ENCODE data around the gene PNPLA7. TPM values are rescaled to one million over a fixed set of nuclear protein-coding genes. Genes with fewer than 3 reads are reported as not detected.
"Not testable (repeated sequence)": the region's sequence is repeated elsewhere in the genome, so short reads cannot be mapped to it uniquely, and the experiment has no call there.

Gene PNPLA7
- total and polyA plus RNA-seq, 3 experiments from 2014 or later, result 0.79 to 2.4 (median 2.0) TPM

DNA sequence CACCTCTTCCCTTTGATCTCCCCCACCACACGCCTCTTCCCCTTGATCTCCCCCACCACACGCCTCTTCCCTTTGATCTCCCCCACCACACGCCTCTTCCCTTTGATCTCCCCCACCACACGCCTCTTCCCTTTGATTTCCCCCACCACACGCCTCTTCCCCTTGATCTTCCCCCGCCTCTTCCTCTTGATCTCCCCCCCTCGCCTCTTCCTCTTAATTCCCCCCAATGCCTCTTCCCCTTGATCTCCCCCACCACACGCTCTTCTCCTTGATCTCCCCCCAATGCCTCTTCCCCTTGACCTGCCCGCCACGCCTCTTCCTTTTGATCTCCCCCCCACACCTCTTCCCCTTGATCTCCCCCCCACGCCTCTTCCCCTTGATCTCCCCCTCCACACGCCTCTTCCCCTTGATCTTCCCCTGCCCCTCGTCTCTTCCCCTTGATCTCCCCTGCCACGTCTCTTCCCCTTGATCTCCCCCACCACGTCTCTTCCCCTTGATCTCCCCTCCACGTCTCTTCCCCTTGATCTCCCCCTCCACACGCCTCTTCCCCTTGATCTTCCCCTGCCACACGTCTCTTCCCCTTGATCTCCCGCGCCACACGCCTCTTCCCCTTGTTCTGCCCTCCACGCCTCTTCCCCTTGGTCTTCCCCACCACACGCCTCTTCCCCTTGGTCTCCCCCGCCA lies 99.5 kb downstream of the PNPLA7 start:
- peaks cover 54% of the 10 kb centered on the region for H3K4me1 ChIP-seq (ENCODE audit: insufficient read depth, low read length)
- peaks cover 25 to 36% (median 32%) of the 10 kb centered on the region in 3 donors for H3K4me1 Mint-ChIP-seq
- H3K4me3 Mint-ChIP-seq, result peak overlapping the region in 5 of 7 donors; percentile 8 to 88 (median 66)
- H3K36me3 ChIP-seq (ENCODE audit: insufficient read depth, low read length); H3K27ac ChIP-seq (ENCODE audit: low read depth, low read length); H3K27me3 Mint-ChIP-seq; H3K36me3 Mint-ChIP-seq; H3K9me3 ChIP-seq (ENCODE audit: low read length); H3K9me3 Mint-ChIP-seq; POLR2A ChIA-PET; CTCF ChIA-PET; H3K4me3 ChIP-seq (ENCODE audit: low read length); H3K27me3 ChIP-seq (ENCODE audit: insufficient read depth, low read length, poor library complexity, severe bottlenecking): not testable (repeated sequence)
- peak overlapping the region in 7 of 8 donors; percentile 30 to 95 (median 84) for H3K27ac Mint-ChIP-seq
- DNase-seq, result peak; percentile 28 to 79 (median 70)

DNA sequence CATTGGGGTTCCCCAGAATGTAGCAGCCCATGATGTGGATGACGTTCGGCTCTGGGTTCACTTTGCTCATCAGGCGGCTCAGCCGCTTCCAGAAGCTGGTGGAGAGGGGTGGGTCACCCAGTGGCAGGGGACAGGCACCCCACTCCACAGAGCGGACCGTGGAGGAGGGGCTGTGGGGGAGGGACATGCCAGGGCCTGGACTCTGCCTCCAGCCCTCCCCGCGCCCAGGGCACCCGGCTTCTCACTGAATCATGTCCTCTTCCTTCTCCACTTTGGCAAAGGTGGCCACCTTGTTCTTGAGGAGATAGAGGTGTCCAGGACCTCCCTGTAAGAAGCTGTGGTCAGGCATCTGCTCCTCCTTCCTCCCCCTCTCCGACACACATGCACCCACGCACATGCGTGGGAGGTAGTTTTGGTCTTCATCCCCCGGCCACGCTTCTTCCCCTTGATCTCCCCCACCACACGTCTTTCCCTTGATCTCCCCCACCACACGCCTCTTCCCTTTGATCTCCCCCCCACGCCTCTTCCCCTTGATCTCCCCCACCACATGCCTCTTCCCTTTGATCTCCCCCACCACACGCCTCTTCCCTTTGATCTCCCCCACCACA lies 100.2 kb downstream of the PNPLA7 start:
- ChIA-PET CTCF (no interaction called here), POLR2A (no interaction called here)
- H3K9me3 Mint-ChIP-seq, result peaks cover 0 to 6% (median 0%) of the 10 kb centered on the region in 5 donors
- peak overlapping the region; percentile 63 to 94 (median 84) for H3K27ac Mint-ChIP-seq
- H3K4me3 Mint-ChIP-seq, result peak overlapping the region in 6 of 7 donors; percentile 8 to 88 (median 66)
- H3K36me3 Mint-ChIP-seq, result no peaks in the 10 kb centered on the region
- Histone ChIP-seq H3K4me3 (ENCODE audit: low read length) (no peak overlapping the region), H3K36me3 (ENCODE audit: insufficient read depth, low read length) (no peaks in the 10 kb centered on the region), H3K9me3 (ENCODE audit: low read length) (no peaks in the 10 kb centered on the region), H3K27me3 (ENCODE audit: insufficient read depth, low read length, poor library complexity, severe bottlenecking) (no peaks in the 10 kb centered on the region), H3K4me1 (ENCODE audit: insufficient read depth, low read length) (peaks cover 57% of the 10 kb centered on the region), H3K27ac (ENCODE audit: low read depth, low read length) (no peak overlapping the region)
- peaks cover 2 to 4% of the 10 kb centered on the region in 2 donors for H3K27me3 Mint-ChIP-seq
- peaks cover 29 to 42% (median 37%) of the 10 kb centered on the region in 3 donors for H3K4me1 Mint-ChIP-seq
- peak; percentile 33 to 81 (median 69) for DNase-seq

DNA sequence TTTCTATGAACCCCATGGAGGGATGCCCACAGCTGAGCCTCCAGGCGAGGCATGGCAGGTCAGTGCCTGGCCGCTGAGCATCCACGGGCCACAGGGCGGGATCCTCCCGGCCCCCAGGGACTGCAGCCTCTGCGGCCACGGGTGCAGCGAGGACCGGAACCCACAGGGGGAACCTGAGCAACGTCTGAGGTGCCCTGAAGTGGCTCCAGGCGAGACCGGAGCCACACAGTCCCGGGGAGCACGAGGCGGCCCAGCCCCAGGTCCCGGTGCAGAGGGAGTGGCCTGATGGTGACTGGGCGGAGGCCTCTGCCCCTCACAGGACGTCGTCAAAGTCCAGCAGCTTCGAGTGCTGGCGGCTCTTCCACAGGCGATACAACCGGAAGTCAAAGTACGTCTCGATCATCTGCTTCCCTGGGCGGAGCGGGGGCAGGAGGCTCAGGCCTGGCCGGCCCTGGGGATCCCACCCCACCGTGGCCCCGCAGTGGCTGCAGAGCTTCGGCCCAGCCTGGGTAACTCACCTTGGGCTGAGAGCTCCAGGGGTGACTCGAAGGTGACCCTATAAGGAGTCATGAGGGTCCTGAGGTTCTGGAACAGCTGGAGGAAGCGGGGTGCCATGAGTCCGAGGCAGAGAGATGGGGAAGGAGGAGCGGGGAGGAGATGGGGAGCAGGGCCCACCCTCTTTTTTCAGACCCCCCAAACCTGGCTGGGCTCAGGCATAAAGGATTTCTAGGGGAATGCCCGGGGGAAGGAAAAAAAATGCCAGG lies 100.9 kb downstream of the PNPLA7 start:
- H3K27me3 ChIP-seq (ENCODE audit: insufficient read depth, low read length, poor library complexity, severe bottlenecking), result no peaks in the 10 kb centered on the region
- no peak overlapping the region for H3K27ac ChIP-seq (ENCODE audit: low read depth, low read length)
- H3K4me3 ChIP-seq (ENCODE audit: low read length), result no peak overlapping the region
- H3K27ac Mint-ChIP-seq, result peak overlapping the region in 3 of 8 donors; percentile 24 to 73 (median 46)
- peaks cover 2 to 9% of the 10 kb centered on the region in 2 donors for H3K27me3 Mint-ChIP-seq
- ChIA-PET POLR2A (no interaction called here), CTCF (no interaction called here)
- H3K36me3 ChIP-seq (ENCODE audit: insufficient read depth, low read length), result no peaks in the 10 kb centered on the region
- H3K4me1 ChIP-seq (ENCODE audit: insufficient read depth, low read length), result peaks cover 52% of the 10 kb centered on the region
- H3K9me3 ChIP-seq (ENCODE audit: low read length), result no peaks in the 10 kb centered on the region
- peaks cover 29 to 42% (median 41%) of the 10 kb centered on the region in 3 donors for H3K4me1 Mint-ChIP-seq
- no peaks in the 10 kb centered on the region for H3K36me3 Mint-ChIP-seq
- peak overlapping the region in 2 of 7 donors; percentile 13 to 72 for H3K4me3 Mint-ChIP-seq
- DNase-seq, result peak in 1 of 5 donors; percentile 47
- H3K9me3 Mint-ChIP-seq, result peaks cover 0 to 6% (median 0%) of the 10 kb centered on the region in 5 donors

DNA sequence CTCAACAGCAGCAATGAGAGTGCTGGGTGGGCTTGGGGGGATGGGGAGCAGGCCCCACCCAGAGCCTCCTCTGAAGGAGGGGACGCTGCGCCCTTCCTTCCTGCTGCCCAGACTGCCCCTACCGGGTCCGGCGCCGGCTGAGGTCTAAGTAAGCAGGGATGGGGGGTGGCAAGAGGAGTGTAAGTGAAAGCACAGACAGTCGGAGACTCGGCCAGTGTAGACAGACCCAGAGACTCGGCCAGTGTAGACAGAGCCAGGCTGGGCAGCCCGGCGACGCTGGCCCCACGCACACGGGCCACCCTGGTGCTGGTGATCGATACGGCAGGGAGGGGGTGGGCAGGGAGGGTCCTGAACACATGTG lies 101.6 kb downstream of the PNPLA7 start:
- Mint-ChIP-seq H3K27ac (peak overlapping the region in 1 of 8 donors; percentile 73), H3K36me3 (no peaks in the 10 kb centered on the region), H3K4me1 (peaks cover 26 to 41% (median 39%) of the 10 kb centered on the region in 3 donors), H3K27me3 (peaks cover 3 to 12% of the 10 kb centered on the region in 2 donors), H3K4me3 (peak overlapping the region in 1 of 7 donors; percentile 72), H3K9me3 (peaks cover 0 to 6% (median 0%) of the 10 kb centered on the region in 5 donors)
- Histone ChIP-seq H3K36me3 (ENCODE audit: insufficient read depth, low read length) (no peaks in the 10 kb centered on the region), H3K9me3 (ENCODE audit: low read length) (no peaks in the 10 kb centered on the region), H3K27me3 (ENCODE audit: insufficient read depth, low read length, poor library complexity, severe bottlenecking) (no peaks in the 10 kb centered on the region), H3K27ac (ENCODE audit: low read depth, low read length) (no peak overlapping the region), H3K4me1 (ENCODE audit: insufficient read depth, low read length) (peaks cover 49% of the 10 kb centered on the region), H3K4me3 (ENCODE audit: low read length) (no peak overlapping the region)
- POLR2A ChIA-PET, result no interaction called here
- DNase-seq, result peak in 1 of 5 donors; percentile 41
- CTCF ChIA-PET, result interaction anchor here (2.1 kb wide), 1 partner anchor 25 kb away, joined by 9 read pairs; the partner anchor contains the start of genes EXD3 and NOXA1

DNA sequence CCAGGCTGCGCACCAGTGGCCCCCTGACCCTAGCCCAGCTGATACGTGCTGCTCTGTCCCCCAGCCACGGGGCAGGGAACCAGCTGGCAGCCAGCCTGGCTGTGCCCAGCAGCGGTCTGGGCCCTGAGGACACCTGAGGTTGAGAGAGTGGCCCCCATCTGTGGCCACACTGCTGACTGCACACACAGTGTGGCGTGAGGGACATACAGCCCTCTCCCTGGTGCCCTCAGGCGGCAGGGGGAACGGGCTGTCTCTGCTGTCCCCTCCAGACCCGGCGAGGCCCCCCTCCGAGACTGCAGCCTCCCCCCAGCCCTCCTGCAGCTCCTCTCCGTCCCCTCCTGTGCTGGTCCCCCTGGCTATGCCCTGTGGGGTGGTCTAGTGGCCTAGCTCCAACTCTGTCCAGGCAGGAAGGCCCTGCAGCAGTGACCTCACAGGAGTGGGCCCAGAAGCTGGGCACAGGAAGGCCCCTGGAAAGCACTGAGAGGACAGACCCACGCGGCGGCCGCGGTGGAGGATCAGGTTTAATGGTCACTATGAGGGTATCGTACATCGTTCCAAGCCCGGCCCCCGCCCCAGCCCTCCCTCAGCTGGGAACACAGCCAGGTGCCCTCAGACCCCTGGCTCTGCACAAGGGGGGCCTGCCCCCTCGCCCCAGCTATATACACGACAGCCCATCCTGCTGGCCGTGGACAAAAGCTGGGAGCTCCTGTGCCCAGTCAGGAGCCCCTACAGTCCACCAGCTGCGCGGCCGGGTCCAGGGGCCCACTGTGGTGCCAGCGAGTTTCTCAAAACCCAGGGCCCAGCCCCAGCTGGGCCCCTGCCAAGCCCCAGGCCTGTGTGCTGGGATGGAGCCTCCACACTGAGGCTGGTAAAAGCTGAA lies 102.2 kb downstream of the PNPLA7 start:
- Mint-ChIP-seq H3K4me1 (peaks cover 26 to 41% (median 36%) of the 10 kb centered on the region in 3 donors), H3K4me3 (no peak overlapping the region), H3K36me3 (no peaks in the 10 kb centered on the region), H3K9me3 (peaks cover 0 to 6% (median under 1%) of the 10 kb centered on the region in 5 donors), H3K27ac (peak overlapping the region in 1 of 8 donors; percentile 73), H3K27me3 (peaks cover 7 to 16% of the 10 kb centered on the region in 2 donors)
- ChIA-PET CTCF (interaction anchor here (2.1 kb wide), 1 partner anchor 24 kb away, joined by 9 read pairs; the partner anchor contains the start of genes EXD3 and NOXA1), POLR2A (no interaction called here)
- H3K27me3 ChIP-seq (ENCODE audit: insufficient read depth, low read length, poor library complexity, severe bottlenecking), result no peaks in the 10 kb centered on the region
- H3K36me3 ChIP-seq (ENCODE audit: insufficient read depth, low read length), result no peaks in the 10 kb centered on the region
- peak in 1 of 5 donors; percentile 42 for DNase-seq
- no peak overlapping the region for H3K4me3 ChIP-seq (ENCODE audit: low read length)
- H3K4me1 ChIP-seq (ENCODE audit: insufficient read depth, low read length), result peaks cover 43% of the 10 kb centered on the region
- H3K27ac ChIP-seq (ENCODE audit: low read depth, low read length), result no peak overlapping the region
- H3K9me3 ChIP-seq (ENCODE audit: low read length), result no peaks in the 10 kb centered on the region

DNA sequence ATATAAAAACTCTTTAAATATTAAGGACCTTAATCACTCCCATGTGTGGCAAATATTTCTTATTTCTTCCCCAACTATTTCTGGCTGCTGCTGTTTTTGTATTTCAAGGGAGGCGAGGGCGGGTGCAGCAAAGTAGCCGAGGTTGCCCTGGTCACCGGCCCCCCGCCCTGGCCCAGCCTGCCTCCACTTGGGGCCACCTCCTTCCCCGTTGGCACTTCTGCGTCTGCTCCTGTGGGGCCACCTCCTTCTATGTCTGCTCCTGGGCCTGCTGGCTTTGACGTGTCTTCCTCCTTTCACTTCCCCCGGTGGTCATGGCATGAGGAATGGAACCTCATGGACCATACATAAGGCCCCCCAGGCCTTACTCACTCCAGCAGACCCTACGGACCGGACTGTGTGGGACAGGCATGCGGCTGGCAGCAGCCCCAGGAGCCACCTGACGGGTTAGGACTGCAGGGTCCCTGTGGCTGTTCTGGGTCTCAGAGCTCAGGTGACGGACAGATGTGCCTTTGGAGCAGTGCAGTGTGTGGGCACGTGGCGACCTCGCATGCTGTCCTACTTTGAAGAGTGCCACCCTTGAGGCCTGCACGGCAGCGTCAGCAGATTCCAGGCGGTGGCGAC lies 103.2 kb downstream of the PNPLA7 start:
- H3K27me3 Mint-ChIP-seq, result peaks cover 15 to 23% of the 10 kb centered on the region in 2 donors
- CTCF ChIA-PET, result interaction anchor here (0.7 to 2.1 kb wide), 3 partner anchors 10 to 24 kb away, joined by 4 to 9 read pairs (median 4); partner anchors contain the start of genes EXD3 and NOXA1

More for the DNA sequence above, 103.2 kb downstream of the PNPLA7 start:
- H3K36me3 Mint-ChIP-seq, result peaks cover 0 to under 1% (median 0%) of the 10 kb centered on the region in 3 donors
- Histone ChIP-seq H3K36me3 (ENCODE audit: insufficient read depth, low read length) (no peaks in the 10 kb centered on the region), H3K27me3 (ENCODE audit: insufficient read depth, low read length, poor library complexity, severe bottlenecking) (no peaks in the 10 kb centered on the region), H3K9me3 (ENCODE audit: low read length) (no peaks in the 10 kb centered on the region), H3K4me1 (ENCODE audit: insufficient read depth, low read length) (peaks cover 33% of the 10 kb centered on the region), H3K4me3 (ENCODE audit: low read length) (no peak overlapping the region), H3K27ac (ENCODE audit: low read depth, low read length) (no peak overlapping the region)
- peak in 1 of 5 donors; percentile 43 for DNase-seq
- H3K27ac Mint-ChIP-seq, result peak overlapping the region in 2 of 8 donors; percentile 29 to 36
- POLR2A ChIA-PET, result no interaction called here
- peak overlapping the region in 3 of 7 donors; percentile 35 to 65 (median 46) for H3K4me3 Mint-ChIP-seq
- H3K9me3 Mint-ChIP-seq, result peaks cover 0 to 6% (median 3%) of the 10 kb centered on the region in 5 donors
- peaks cover 21 to 38% (median 29%) of the 10 kb centered on the region in 3 donors for H3K4me1 Mint-ChIP-seq
